H9 (cell line): ENCODE measurements around the gene PAGE2. TPM values are rescaled to one million over a fixed set of nuclear protein-coding genes. Genes with fewer than 3 reads are reported as not detected.

Source experiments
- DNase-seq: peaks from one replicate; pipeline ENCODE4 v3.0.0-alpha.2; 2017
- H2AFZ ChIP-seq: one replicate; pipeline ENCODE4 v1.6.1; 2013; ENCODE audit warnings: mild to moderate bottlenecking, low read length, control low read depth, moderate library complexity
- H2AK5ac ChIP-seq: 2 replicates; pipeline ENCODE4 v1.6.1; 2013; ENCODE audit warnings: low read length, control low read depth, mixed read lengths; ENCODE audit not compliant: insufficient read length
- H2BK120ac ChIP-seq: one replicate; pipeline ENCODE4 v1.6.1; 2013; ENCODE audit warnings: low read depth, mild to moderate bottlenecking, low read length, control low read depth, inconsistent platforms; ENCODE audit not compliant: poor library complexity, severe bottlenecking
- H2BK12ac ChIP-seq: 2 replicates; pipeline ENCODE4 v1.6.1; 2013; ENCODE audit warnings: low read length, control low read depth, mixed read lengths, low read depth; ENCODE audit not compliant: insufficient read length
- H2BK15ac ChIP-seq: 2 replicates; pipeline ENCODE4 v1.6.1; 2013; ENCODE audit warnings: low read depth, low read length, control low read depth
- H2BK20ac ChIP-seq: one replicate; pipeline ENCODE4 v1.6.1; 2013; ENCODE audit warnings: low read depth, mild to moderate bottlenecking, low read length, control low read depth, inconsistent platforms; ENCODE audit not compliant: poor library complexity, severe bottlenecking
- H2BK5ac ChIP-seq: 2 replicates; pipeline ENCODE4 v1.6.1; 2013; ENCODE audit warnings: low read length, control low read depth, mixed read lengths; ENCODE audit not compliant: insufficient read length
- H3K14ac ChIP-seq: 2 replicates; pipeline ENCODE4 v1.6.1; 2013; ENCODE audit warnings: low read length, control low read depth; ENCODE audit not compliant: insufficient read depth
- H3K18ac ChIP-seq: 2 replicates; pipeline ENCODE4 v1.6.1; 2013; ENCODE audit warnings: low read depth, mild to moderate bottlenecking, mixed read lengths, low read length, control low read depth; ENCODE audit not compliant: insufficient read length
- H3K23ac ChIP-seq: 2 replicates; pipeline ENCODE4 v1.6.1; 2013; ENCODE audit warnings: low read length, control low read depth, mixed read lengths, low read depth; ENCODE audit not compliant: insufficient read length
- H3K23me2 ChIP-seq: 2 replicates; pipeline ENCODE4 v1.6.1; 2013; ENCODE audit warnings: low read depth, mild to moderate bottlenecking, mixed read lengths, low read length, control low read depth; ENCODE audit not compliant: insufficient read length, poor library complexity, severe bottlenecking
- H3K27ac ChIP-seq: 2 replicates; pipeline ENCODE4 v1.5.1; 2013; ENCODE audit warnings: low read length, control low read depth, mixed read lengths, low read depth; ENCODE audit not compliant: insufficient read length
- H3K27me3 ChIP-seq: 2 replicates; pipeline ENCODE4 v1.6.1; 2013; ENCODE audit warnings: low read length, control low read depth, inconsistent platforms; ENCODE audit not compliant: insufficient read depth
- H3K4ac ChIP-seq: 2 replicates; pipeline ENCODE4 v1.6.1; 2013; ENCODE audit warnings: low read depth, mild to moderate bottlenecking, control low read depth, inconsistent platforms, low read length, moderate library complexity
- H3K4me1 ChIP-seq: 2 replicates; pipeline ENCODE4 v1.6.1; 2013; ENCODE audit warnings: low read length, control low read depth, inconsistent platforms; ENCODE audit not compliant: insufficient read depth
- H3K4me2 ChIP-seq: 2 replicates; pipeline ENCODE4 v1.6.1; 2013; ENCODE audit warnings: low read length, control low read depth, mixed read lengths; ENCODE audit not compliant: insufficient read length, insufficient read depth
- H3K56ac ChIP-seq: 2 replicates; pipeline ENCODE4 v1.6.1; 2013; ENCODE audit warnings: low read depth, mild to moderate bottlenecking, mixed read lengths, low read length, control low read depth; ENCODE audit not compliant: insufficient read length
- H3K79me1 ChIP-seq: 2 replicates; pipeline ENCODE4 v1.6.1; 2013; ENCODE audit warnings: low read depth, mild to moderate bottlenecking, moderate library complexity, low read length, control low read depth, inconsistent platforms; ENCODE audit not compliant: insufficient read depth, poor library complexity, severe bottlenecking
- H3K79me2 ChIP-seq: 2 replicates; pipeline ENCODE4 v1.6.1; 2013; ENCODE audit warnings: low read length, control low read depth, inconsistent platforms; ENCODE audit not compliant: insufficient read depth
- H3K9ac ChIP-seq: 2 replicates; pipeline ENCODE4 v1.6.1; 2013; ENCODE audit warnings: low read length, control low read depth, mixed read lengths; ENCODE audit not compliant: insufficient read length; ENCODE audit errors: extremely low read depth
- H3K9me3 ChIP-seq: one replicate; pipeline ENCODE4 v1.6.1; 2013; ENCODE audit warnings: low read depth, low read length, inconsistent platforms; ENCODE audit not compliant: control insufficient read depth
- H3T11ph ChIP-seq: one replicate; pipeline ENCODE4 v1.6.1; 2013; ENCODE audit warnings: mild to moderate bottlenecking, low read length, control low read depth, inconsistent platforms
- H4K20me1 ChIP-seq: one replicate; pipeline ENCODE4 v1.6.1; 2013; ENCODE audit not compliant: control insufficient read depth, insufficient read length, insufficient read depth
- H4K5ac ChIP-seq: 2 replicates; pipeline ENCODE4 v1.6.1; 2013; ENCODE audit warnings: low read depth, mild to moderate bottlenecking, mixed read lengths, low read length, control low read depth; ENCODE audit not compliant: insufficient read length
- H4K8ac ChIP-seq: replicated peaks from 2 replicates; pipeline ENCODE4 v1.6.1; 2013; ENCODE audit warnings: low read length, control low read depth, mixed read lengths, low read depth; ENCODE audit not compliant: insufficient read length
- H4K91ac ChIP-seq: 2 replicates; pipeline ENCODE4 v1.6.1; 2013; ENCODE audit warnings: low read depth, mild to moderate bottlenecking, moderate library complexity, mixed read lengths, low read length, control low read depth; ENCODE audit not compliant: insufficient read length
- H3K27ac Mint-ChIP-seq, 3 experiments: 2 replicates in 2 of 3; 3 replicates in 1 of 3; pipeline ENCODE4 v1.8.0; 2020 to 2021; ENCODE audit warnings: mixed read lengths in 3 of 3, mild to moderate bottlenecking in 1 of 3, moderate library complexity in 1 of 3
- H3K27me3 Mint-ChIP-seq: 2 replicates; pipeline ENCODE4 v1.8.0; 2021; ENCODE audit warnings: low read depth, mild to moderate bottlenecking, moderate library complexity, mixed read lengths
- H3K36me3 Mint-ChIP-seq, 3 experiments: 2 replicates in 2 of 3; 3 replicates in 1 of 3; pipeline ENCODE4 v1.8.0; 2020 to 2021; ENCODE audit warnings: low read depth in 3 of 3, mixed read lengths in 3 of 3; ENCODE audit not compliant: insufficient read depth in 1 of 3
- H3K4me1 Mint-ChIP-seq, 2 experiments: 2 replicates each; pipeline ENCODE4 v1.8.0; 2020; ENCODE audit warnings: mixed read lengths in 2 of 2
- H3K4me3 Mint-ChIP-seq, 2 experiments: 2 replicates in 1 of 2; 3 replicates in 1 of 2; pipeline ENCODE4 v1.8.0; 2020 to 2021; ENCODE audit warnings: mild to moderate bottlenecking in 2 of 2, mixed read lengths in 2 of 2, moderate library complexity in 1 of 2
- H3K9me3 Mint-ChIP-seq, 2 experiments: 2 replicates in 1 of 2; 3 replicates in 1 of 2; pipeline ENCODE4 v1.8.0; 2020; ENCODE audit warnings: mild to moderate bottlenecking in 2 of 2, mixed read lengths in 2 of 2, moderate library complexity in 1 of 2
- total RNA-seq: library from RNA; stranded (reverse); gene quantifications from 2 replicates; pipeline ENCODE4 v1.2.1, GENCODE V29; 2021
- TF ChIP-seq, protein P1 (sequence below): fragments of 200-600 bp; sonication (generic); conservative IDR thresholded peaks from 3 replicates; pipeline ENCODE4 v1.8.0; 2021; ENCODE audit warnings: antibody characterized with exemption, mild to moderate bottlenecking

PAGE2 gene
- total RNA-seq, 1 experiment from 2014 or later = not detected

GRCh38 chrX:55107262-55107661 is 18.4 kb downstream of the PAGE2 start:
- H2BK5ac ChIP-seq = no peak overlapping the region
- H3K18ac ChIP-seq = no peak overlapping the region
- Mint-ChIP-seq H3K27me3 (no peaks in the 10 kb centered on the region; the same call in none of the 2 replicates), H3K36me3 (peaks cover 0 to 4% (median 0%) of the 10 kb centered on the region in 3 experiments; a peak in 2 of 7 replicates), H3K27ac (no peak overlapping the region), H3K4me3 (no peak overlapping the region), H3K9me3 (peaks cover 51 to 84% of the 10 kb centered on the region in 2 experiments), H3K4me1 (0 out of 4 replicates have a peak, but pooled peaks cover 0 to 2% of the 10 kb centered on the region in 2 experiments)
- H2AFZ ChIP-seq = no peak overlapping the region
- H3K56ac ChIP-seq = no peak overlapping the region
- H3K9ac ChIP-seq = no peak overlapping the region
- no peaks in the 10 kb centered on the region for H3K4me1 ChIP-seq
- TF ChIP-seq, protein P1, sequence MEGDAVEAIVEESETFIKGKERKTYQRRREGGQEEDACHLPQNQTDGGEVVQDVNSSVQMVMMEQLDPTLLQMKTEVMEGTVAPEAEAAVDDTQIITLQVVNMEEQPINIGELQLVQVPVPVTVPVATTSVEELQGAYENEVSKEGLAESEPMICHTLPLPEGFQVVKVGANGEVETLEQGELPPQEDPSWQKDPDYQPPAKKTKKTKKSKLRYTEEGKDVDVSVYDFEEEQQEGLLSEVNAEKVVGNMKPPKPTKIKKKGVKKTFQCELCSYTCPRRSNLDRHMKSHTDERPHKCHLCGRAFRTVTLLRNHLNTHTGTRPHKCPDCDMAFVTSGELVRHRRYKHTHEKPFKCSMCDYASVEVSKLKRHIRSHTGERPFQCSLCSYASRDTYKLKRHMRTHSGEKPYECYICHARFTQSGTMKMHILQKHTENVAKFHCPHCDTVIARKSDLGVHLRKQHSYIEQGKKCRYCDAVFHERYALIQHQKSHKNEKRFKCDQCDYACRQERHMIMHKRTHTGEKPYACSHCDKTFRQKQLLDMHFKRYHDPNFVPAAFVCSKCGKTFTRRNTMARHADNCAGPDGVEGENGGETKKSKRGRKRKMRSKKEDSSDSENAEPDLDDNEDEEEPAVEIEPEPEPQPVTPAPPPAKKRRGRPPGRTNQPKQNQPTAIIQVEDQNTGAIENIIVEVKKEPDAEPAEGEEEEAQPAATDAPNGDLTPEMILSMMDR = no peak
- H3K27me3 ChIP-seq = no peaks in the 10 kb centered on the region
- DNase-seq = no peak
- H4K8ac ChIP-seq = no peak overlapping the region
- no peak overlapping the region for H2BK120ac ChIP-seq
- H2BK12ac ChIP-seq = no peak overlapping the region
- no peak overlapping the region for H2BK15ac ChIP-seq
- no peak overlapping the region for H3K23ac ChIP-seq
- H3T11ph ChIP-seq = no peak overlapping the region
- no peak overlapping the region for H4K5ac ChIP-seq
- H3K9me3 ChIP-seq = peaks cover 18% of the 10 kb centered on the region
- no peak overlapping the region for H4K91ac ChIP-seq
- H3K4ac ChIP-seq = no peak overlapping the region
- H3K27ac ChIP-seq = no peak overlapping the region
- no peaks in the 10 kb centered on the region for H3K79me1 ChIP-seq
- H3K4me2 ChIP-seq = no peak overlapping the region
- H3K14ac ChIP-seq = no peak overlapping the region
- H2AK5ac ChIP-seq = no peak overlapping the region
- no peak overlapping the region for H2BK20ac ChIP-seq
- H3K23me2 ChIP-seq = no peaks in the 10 kb centered on the region
- no peaks in the 10 kb centered on the region for H3K79me2 ChIP-seq
- H4K20me1 ChIP-seq = no peaks in the 10 kb centered on the region
